CD4-positive, alpha-beta T cell treated with Interleukin-17A for 1 hour (primary cell): ENCODE results near the gene MYO9B.

Experiments used
- DNase-seq: peaks from one replicate; pipeline ENCODE4 v3.0.0-alpha.2; 2020

The MYO9B gene, protein sequence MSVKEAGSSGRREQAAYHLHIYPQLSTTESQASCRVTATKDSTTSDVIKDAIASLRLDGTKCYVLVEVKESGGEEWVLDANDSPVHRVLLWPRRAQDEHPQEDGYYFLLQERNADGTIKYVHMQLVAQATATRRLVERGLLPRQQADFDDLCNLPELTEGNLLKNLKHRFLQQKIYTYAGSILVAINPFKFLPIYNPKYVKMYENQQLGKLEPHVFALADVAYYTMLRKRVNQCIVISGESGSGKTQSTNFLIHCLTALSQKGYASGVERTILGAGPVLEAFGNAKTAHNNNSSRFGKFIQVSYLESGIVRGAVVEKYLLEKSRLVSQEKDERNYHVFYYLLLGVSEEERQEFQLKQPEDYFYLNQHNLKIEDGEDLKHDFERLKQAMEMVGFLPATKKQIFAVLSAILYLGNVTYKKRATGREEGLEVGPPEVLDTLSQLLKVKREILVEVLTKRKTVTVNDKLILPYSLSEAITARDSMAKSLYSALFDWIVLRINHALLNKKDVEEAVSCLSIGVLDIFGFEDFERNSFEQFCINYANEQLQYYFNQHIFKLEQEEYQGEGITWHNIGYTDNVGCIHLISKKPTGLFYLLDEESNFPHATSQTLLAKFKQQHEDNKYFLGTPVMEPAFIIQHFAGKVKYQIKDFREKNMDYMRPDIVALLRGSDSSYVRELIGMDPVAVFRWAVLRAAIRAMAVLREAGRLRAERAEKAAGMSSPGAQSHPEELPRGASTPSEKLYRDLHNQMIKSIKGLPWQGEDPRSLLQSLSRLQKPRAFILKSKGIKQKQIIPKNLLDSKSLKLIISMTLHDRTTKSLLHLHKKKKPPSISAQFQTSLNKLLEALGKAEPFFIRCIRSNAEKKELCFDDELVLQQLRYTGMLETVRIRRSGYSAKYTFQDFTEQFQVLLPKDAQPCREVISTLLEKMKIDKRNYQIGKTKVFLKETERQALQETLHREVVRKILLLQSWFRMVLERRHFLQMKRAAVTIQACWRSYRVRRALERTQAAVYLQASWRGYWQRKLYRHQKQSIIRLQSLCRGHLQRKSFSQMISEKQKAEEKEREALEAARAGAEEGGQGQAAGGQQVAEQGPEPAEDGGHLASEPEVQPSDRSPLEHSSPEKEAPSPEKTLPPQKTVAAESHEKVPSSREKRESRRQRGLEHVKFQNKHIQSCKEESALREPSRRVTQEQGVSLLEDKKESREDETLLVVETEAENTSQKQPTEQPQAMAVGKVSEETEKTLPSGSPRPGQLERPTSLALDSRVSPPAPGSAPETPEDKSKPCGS (N-terminal part only)

DNA sequence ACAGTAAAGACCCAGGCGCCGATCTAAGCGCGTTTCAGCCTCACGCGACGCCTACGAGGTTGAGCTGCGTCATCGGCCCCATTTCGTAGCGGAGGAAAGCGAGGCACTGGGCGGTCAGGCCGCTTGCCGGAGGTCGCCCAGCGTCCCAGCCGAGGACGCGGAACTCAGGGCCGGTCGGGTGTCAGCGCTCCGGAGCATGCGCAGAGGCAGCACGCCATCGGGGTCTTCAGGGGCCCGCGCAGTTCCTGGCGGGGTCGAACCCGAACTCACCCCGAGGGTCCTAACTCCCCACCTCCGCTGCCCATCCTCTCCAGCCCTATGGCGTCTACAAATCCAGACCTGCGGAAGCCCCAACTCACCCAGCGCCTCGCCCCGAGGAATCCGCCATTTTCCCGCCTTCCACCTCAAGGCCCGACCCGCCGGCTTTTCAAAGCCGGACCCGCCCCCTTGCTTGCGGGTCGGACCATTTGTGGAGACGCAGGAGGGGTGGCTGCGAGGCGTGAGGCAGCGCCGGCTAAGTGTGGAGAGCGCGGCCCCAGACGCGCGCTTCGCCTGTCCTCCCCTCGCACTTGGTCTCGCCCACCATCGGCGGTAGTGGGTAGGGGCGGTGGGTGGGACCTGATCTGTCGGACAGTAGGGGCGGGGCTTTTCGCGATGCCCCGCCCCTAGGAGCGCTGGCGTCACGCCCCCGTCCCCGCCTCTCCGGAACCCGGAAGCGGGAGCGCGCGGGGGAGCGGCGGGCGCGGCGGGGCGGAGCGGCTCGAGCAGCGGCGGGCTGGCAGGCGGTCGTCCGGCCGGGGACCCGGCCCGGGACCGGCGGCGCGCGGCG is at the start of gene MYO9B, which contains the start of gene HAUS8:
TSS of gene MYO9B (plus strand) at position 743 of the 829 bp plus-strand sequence. CDS start 25,941 bp downstream, outside the sequence.
TSS of gene HAUS8 (minus strand) at position 418 of the 829 bp plus-strand sequence. CDS start at position 388, 30 bp downstream.
- DNase-seq, result peak; percentile 100

DNA sequence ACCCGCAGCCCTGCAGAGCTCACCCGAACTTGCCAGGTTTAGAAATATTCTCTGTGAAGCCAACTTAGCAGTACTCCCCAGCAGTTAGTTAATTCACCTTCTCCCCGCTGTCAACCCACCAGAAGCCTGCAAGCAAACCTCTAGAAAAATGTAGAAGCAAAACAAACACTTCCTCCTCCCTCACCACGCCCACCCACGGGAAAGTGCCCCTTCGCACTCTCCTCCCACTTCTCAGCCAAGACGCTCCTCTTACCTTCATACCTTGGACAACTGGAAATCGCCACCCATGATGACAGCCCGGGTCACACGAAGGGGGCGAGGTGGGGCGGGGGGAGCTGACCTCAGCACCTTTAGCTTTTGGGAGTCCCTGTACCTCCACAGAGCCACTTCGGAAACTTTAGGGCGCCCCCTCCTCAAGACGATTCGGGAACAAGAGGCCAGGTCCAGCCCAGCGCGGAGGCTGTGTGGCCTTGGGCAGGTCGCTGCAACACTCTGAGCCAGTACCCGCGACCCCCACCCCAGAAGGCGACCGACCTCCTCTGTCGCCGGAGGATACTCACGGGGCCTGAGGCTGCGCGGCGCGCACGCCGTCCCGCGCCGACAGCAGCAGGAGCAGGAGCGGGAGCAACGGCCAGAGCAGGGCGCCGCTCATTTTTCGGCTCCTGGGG is 49.5 kb upstream of the MYO9B start:
- DNase-seq, result peak; percentile 18

DNA sequence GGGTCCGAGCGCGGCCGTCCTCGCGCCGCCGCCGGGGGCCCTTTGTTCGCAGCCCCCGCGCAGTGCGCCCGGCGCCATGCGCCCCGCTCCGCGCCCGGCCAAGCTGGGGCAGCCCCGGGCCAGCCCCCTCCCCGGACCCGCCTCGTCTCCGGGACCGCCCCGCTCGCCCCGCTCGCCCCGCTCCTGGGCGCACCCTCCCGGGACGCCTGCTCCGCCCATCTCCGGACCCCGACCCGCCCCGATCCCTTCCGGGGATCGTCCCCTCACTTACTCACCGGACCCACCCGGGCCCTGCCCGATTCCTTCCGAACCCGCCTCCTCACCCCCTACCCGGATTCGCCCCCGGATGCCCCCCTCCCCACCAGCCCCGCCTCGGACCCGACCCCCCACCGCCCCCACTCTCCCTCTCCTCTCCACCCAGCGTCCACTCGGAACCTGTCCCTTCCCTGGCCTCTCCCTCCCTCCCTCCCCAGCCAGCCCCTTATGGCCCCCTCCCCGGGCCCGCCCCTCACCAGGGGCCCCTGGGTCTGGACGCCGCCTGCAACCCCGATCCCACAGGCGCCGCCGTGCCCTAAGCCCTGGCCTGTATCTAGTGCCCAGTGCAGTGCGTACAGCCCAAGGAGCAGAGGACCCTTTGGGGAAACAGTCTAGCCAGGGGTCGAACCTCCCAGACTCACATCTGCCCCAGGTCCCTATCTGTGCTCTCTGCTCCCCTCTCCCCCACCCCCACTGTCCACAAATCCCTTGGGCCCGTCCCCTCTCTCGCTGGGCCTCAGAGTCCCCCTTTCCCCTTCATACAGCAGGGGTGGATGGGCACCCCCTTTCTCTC is 48.7 kb upstream of the MYO9B start, which contains the start of gene CPAMD8:
TSS of gene CPAMD8 (minus strand) at position 105 of the 829 bp plus-strand sequence. CDS start 168 bp downstream, outside the sequence.
- no peak for DNase-seq

DNA sequence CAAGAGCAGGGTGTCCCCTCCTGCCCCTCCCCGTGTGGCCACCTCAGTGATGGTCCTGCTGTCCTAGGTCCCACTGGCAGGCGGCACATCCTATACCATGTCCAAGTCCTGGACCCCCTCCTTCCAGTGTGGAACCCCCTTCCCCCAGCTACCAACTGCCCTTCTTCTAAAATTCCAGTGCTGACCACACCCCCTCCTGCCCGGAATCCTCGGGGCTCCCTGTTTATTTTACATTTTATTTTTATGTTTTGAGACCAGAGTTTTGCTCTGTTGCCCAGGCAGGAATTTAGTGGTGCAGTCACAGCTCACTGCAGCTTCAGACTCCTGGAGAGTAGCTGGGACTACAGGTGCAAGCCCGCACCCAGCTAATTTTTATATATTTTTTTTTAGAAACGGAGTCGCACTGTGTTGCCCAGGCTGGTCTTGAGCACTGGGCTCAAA is 48.0 kb upstream of the MYO9B start:
- DNase-seq, result no peak

DNA sequence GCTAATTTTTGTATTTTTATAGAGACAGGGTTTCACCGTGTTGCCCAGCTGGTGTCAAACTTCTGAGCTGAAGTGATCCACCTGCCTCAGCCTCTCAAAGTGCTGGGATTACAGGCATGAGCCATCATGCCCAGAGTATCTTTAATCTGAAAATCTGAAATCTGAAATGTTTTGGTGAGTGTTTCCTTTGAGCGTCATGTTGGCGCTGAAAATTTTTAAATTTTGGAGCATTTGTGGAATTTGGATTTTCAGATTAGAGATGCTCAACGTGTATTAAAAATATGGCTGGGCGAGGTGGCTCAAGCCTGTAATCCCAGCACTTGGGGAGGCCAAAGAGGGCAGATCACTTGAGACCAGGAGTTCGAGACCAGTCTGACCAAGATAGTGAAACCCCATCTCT is 43.8 kb upstream of the MYO9B start:
- no peak for DNase-seq

DNA sequence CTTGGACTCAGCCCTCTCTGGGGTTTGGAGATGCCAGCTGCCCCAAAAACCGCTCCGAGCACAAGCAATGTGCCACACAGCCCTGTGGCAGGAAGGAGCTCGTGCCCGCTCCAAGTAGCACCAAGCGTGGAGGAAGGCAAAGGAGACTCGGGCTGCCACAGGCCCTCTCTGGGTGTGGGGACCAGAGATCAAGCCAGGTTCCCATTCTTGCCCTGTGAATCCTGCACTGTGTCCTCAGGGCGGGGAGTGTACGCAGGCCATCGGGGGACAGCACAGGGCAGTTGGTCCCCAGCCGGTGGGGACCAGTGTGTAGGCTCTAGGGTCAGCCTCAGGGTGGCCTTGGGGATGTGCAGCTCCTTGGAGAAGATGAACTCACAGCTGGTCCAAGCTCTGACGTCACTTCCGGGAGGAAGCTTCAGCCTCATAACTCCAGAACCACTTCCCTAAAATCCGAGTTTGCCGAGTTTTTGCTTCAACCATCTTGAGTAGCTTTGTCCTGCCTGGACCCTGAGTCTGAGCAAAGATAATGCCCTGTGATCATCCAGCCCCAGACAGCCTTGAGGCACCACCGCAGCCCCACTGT is 39.6 kb upstream of the MYO9B start:
- DNase-seq, result peak; percentile 22

DNA sequence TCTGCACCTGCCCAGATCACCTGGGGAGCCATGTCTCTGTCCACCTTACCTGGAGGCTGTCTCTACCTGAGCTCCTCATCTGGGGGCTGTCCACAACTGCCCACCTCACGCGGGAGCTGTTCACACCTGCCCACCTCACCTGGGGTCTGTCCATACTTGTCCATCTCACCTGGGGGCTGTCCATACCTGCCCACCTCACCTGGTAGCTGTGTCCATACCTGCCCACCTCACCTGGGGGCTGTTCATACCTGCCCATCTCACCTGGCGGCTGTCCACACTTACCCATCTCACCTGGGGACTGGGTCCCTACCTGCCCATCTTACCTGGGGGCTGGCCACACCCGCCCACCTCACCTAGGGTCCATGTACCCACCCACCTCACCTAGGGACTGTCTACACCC is 38.9 kb upstream of the MYO9B start:
- no peak for DNase-seq

DNA sequence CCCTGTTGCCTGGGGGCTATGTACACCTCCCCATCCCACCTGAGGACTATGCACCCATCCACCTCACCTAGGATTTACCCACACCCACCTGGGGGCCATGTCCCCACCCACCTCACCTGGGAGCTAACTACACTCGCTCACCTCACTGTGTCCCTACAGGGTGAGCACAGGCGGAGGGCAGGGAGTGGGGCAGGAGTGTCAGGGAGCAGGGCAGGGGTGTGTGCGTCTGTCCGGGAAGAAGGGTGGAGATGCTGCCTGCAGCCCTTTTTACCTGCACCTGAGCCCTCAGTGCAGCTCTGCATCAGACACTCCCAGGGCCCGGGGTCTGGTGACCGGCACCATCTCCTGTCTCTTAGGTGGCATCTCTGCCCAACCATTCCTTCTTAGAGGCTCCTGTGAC is 38.4 kb upstream of the MYO9B start:
- no peak for DNase-seq

DNA sequence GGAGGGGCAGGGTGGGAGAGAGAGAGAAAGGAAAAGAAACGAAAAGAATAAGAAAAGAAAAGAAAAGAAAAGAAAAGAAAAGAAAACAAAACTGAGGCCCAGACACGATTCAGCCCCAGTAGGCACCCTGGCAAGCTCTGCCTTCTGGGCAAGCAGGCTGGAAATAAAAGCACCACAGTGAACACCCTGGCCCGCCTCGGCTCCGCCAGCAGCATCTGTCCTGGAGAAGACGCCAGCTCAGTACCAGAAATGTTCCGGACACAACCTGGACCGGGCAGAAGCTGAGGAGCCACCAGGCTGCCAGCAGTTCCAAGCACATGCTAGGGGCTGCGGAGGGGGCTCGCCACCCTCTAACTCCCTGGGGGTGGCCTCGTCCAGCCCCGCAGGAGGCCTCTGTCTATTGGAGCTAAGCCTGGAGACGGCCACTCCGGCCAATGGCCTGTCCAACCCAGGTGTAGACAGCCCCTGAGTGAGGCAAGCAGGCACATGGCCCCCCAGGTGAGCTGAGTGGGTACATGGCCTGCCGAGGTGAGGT is 37.5 kb upstream of the MYO9B start:
- DNase-seq, result no peak

DNA sequence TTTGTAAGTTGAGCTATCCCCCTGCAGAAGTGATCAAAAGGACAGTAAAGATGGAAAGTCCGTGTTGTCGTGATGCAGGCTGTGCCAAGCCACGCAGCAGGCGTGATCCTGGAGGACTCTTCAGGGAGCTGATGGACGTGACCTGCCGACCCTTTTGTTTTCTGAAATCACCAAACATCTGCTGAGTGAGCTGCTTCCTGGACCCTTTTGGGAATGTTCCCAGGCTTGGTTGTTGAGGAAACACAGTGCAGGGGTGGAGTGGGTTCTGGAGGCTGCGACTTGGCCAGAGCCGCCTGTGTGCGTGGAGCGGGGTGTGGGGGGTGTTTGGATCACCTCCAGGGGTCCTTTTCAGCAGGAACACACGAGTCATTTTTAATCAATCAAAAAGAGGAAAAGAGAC is 33.6 kb upstream of the MYO9B start:
- DNase-seq, result no peak

DNA sequence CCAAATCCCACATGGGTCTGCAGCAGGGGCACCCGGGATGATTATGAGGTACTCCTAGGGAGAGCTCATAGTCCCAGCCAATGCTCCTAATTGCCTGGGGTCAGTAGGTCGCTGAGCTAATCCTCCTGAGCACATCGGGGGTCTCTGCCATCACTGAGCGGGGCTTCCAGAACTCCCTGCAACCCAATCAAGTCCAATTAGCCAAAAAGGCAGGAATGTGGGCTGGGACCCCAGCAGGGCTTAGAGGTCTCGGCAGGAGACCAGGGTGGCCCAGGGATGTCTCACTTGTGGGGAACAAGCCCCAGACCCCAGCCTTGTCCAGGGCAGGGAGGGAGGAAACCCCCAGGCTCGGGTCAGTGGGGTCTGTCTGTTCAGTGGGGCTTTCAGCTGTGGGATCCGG is 31.8 kb upstream of the MYO9B start:
- no peak for DNase-seq

DNA sequence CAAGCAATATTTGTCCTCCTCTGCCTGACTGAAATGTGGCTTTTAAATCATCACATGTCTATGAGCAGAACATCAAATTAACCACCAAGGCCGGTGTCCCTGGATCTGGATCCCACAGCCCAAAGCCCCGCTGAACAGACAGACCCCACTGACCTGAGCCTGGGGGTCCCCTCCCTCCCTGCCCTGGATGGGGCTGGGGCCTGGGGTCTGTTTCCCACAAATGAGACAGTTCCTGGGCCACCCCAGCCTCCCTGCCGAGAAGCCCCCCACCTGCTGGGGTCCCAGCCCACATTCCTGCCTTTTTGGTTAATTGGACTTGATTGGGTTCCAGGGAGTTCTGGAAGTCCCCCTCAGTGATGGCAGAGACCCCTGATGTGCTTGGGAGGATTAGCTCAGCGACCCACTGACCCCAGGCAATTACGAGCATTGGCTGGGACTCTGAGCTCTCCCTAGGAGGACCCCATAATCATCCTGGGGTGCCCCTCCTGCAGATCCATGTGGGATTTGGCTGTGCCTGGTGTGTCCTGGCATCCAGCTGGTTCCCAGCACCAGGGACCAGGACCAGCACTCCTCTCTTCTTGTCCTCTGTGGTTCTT is 29.6 kb upstream of the MYO9B start:
- DNase-seq, result no peak

DNA sequence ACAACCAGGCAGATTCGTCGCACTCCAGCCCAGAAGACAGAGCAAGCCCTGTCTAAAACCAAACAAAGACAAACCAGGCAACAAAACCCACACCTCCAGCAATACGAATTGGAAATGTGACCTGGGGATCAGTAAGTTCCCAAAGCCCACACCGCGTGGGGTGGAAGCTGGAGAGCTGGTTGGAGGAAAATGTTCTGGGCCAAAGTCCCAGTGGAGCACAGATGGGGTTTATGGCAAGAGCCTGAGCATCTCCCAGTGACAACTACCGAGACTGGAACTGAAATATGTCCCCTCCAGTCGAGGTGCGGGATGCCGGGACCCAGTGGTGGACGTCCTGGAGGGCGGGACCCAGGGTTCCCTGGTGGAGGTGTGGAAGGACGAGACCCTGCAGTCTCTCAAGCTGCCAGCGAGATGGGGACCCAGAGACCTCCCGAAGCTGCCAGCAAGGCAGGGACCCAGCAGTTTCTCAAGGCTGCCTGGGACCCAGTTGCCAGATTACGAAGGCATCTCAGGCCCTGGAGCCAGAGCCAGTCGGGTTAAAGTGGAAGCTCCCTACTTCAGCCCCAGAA is 26.6 kb upstream of the MYO9B start:
- no peak for DNase-seq

DNA sequence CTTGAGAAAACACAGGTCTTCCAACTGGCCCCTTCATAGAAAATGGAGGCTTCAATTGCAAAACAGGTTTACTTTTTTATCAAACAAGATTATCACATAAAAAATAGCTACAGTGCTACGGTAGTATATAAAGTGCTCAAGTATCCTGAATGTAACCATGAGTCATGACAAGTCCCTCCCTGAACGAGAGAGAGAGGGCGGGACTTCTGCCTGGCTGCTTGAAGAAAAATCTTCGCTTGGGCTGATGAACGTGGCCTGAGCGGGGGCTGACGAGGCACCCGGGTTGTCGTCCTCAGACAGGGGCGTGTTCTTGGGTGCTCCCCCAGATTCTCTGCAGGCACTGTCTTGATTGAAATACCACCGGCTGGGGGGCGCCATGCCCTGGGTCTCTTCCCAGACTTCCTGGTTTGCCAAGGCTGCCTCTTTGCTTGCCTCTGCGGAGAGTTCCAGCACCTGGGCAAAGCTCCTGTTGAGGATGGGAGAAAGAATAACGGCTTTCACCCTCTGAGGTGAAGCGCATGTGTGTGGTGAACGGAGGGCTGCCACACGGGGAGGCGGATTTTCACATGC is 25.8 kb upstream of the MYO9B start:
- DNase-seq, result no peak

DNA sequence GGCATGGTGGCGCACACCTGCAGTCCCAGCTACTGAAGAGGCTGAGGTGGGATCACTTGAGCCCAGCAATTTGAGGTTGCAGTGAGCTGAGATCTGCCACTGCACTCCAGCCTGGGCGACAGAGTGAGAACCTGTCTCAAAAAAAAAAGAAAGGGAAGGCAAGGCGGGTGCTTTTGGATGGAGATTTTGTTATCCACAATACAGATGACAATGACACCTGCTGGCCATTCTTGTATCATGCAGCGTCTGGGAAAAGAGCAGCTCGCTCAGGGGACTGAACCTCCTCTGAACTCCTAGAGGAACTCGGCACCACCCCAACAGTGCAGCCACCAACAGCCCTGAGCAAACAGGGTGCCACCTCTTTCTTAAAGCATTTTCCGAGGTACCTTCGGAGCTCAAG is 23.1 kb upstream of the MYO9B start:
- peak; percentile 50 for DNase-seq

DNA sequence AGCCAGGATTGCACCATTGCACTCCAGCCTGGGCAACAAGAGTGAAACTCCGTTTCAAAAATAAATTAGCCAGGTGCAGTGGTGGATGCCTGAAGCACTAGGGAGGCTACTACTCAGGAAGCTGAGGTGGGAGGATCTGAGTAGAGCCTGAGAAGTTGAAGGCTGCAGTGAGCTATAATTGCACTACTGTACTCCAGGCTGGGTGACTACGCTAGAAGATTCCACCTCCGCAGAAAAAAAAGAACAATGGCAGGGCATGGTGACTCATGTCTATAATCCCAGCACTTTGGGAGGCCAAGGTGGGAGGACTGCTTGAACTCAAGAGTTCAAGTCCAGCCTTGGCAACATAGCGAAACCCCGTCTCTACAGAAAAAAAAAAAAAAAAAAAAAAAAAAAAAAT is 20.8 kb upstream of the MYO9B start:
- no peak for DNase-seq

DNA sequence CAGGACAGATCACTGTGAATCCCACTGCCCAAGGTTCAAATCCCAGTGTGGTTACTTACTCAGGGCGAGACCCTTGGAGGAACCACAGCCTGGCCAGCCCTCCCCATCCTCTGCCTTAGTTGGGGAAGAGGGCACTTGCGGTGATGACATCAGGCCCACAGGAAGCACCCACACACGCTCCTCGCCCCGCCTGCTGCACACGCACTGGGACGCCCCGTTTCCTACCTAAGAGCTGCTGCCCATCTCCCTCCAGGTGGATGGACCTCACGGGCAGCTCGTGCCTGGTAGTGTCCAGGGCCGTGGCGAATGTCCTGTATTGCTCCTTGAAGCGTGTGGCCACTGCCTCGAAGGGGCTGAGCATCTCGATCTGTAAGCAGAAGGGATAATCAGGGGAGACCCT is 19.9 kb upstream of the MYO9B start:
- no peak for DNase-seq

DNA sequence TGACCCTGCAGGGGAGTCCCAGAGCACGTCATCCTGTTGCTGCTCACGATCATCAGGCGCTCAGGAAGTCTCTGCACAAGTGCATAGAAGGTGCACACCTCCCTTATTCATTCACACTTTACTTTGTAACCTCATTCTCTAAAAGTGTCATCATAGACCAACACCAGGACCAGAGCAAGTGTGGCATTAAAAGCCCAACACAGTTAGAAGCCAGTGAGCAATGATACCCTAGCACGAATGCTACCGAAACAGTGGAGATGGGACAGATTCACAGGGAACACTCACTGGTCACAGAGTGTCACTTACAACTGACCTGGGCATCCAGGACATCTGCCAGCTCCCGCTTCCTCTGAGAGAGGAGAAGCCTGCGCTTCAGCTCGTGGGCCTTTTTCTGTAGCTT is 17.3 kb upstream of the MYO9B start:
- DNase-seq, result no peak
